ENCODE measurements around the gene HOXD3. TPM values are rescaled to one million over a fixed set of nuclear protein-coding genes. Genes with fewer than 3 reads are reported as not detected.

Gene HOXD3
- total RNA-seq, 2 donors from 2014 or later = 9.0 to 10.9 TPM

GRCh38 chr2:176187200-176187898, 30.2 kb downstream of the HOXD3 start:
- intact Hi-C loops (cut with DNase I) = no loop called here
- no peak for DNase-seq (ENCODE audit: low spot score)

- peak; percentile 82 for DNase-seq (ENCODE audit: low spot score)
- intact Hi-C loops (cut with DNase I) = no loop called here
Observed at GRCh38 chr2:176187899-176188773, 31.0 kb downstream of the HOXD3 start, which contains the start of gene HOXD1. HOXD1 (plus strand) TSS chr2:176188668; CDS start chr2:176188802, 134 bp downstream.

GRCh38 chr2:176188774-176189680, 31.9 kb downstream of the HOXD3 start:
- intact Hi-C loops (cut with DNase I) = no loop called here
- peak; percentile 83 for DNase-seq (ENCODE audit: low spot score)

GRCh38 chr2:176189681-176190641, 32.9 kb downstream of the HOXD3 start:
- intact Hi-C loops (cut with DNase I) = no loop called here
- no peak for DNase-seq (ENCODE audit: low spot score)

- intact Hi-C loops (cut with DNase I) = no loop called here
- no peak for DNase-seq (ENCODE audit: low spot score)
Observed at GRCh38 chr2:176192351-176192750, 35.2 kb downstream of the HOXD3 start.

- intact Hi-C loops (cut with DNase I) = no loop called here
- DNase-seq (ENCODE audit: low spot score) = no peak
Observed at GRCh38 chr2:176193048-176193447, 35.9 kb downstream of the HOXD3 start.

GRCh38 chr2:176199902-176200301, 42.8 kb downstream of the HOXD3 start:
- intact Hi-C loops (cut with DNase I) = no loop called here
- no peak for DNase-seq (ENCODE audit: low spot score)

- no peak for DNase-seq (ENCODE audit: low spot score)
- intact Hi-C loops (cut with DNase I) = no loop called here
Observed at GRCh38 chr2:176200971-176201370, 43.9 kb downstream of the HOXD3 start.

GRCh38 chr2:176202491-176202890, 45.4 kb downstream of the HOXD3 start:
- intact Hi-C loops (cut with DNase I) = no loop called here
- no peak for DNase-seq (ENCODE audit: low spot score)

GRCh38 chr2:176205126-176205525, 48.0 kb downstream of the HOXD3 start:
- intact Hi-C loops (cut with DNase I) = no loop called here
- DNase-seq (ENCODE audit: low spot score) = no peak

- intact Hi-C loops (cut with DNase I) = no loop called here
Observed at GRCh38 chr2:176206136-176206535, 49.0 kb downstream of the HOXD3 start.

GRCh38 chr2:176206682-176207081, 49.6 kb downstream of the HOXD3 start:
- intact Hi-C loops (cut with DNase I) = no loop called here
- no peak for DNase-seq (ENCODE audit: low spot score)

More at GRCh38 chr2:176206136-176206535, 49.0 kb downstream of the HOXD3 start:
- DNase-seq (ENCODE audit: low spot score) = no peak

GRCh38 chr2:176211110-176211509, 54.0 kb downstream of the HOXD3 start:
- DNase-seq (ENCODE audit: low spot score) = no peak
- intact Hi-C loops (cut with DNase I) = no loop called here

GRCh38 chr2:176212276-176212675, 55.2 kb downstream of the HOXD3 start:
- intact Hi-C loops (cut with DNase I) = no loop called here
- no peak for DNase-seq (ENCODE audit: low spot score)

- intact Hi-C loops (cut with DNase I) = no loop called here
- DNase-seq (ENCODE audit: low spot score) = no peak
Observed at GRCh38 chr2:176213406-176213805, 56.3 kb downstream of the HOXD3 start.
